Keratinocyte (primary cell): ENCODE results near the gene ERG.

ENCODE experiments used
- CTCF ChIP-seq, 3 experiments: IDR thresholded peaks in 1 of 3; conservative IDR thresholded peaks in 1 of 3; optimal IDR thresholded peaks in 1 of 3; 2 replicates in 2 of 3; 3 replicates in 1 of 3; pipeline versions ENCODE3 to v1.5.1; 2011; ENCODE audit warnings: low read length in 3 of 3, mild to moderate bottlenecking in 3 of 3, moderate library complexity in 2 of 3, control low read depth in 1 of 3, inconsistent platforms in 1 of 3; ENCODE audit not compliant: insufficient read depth in 2 of 3; ENCODE audit errors: extremely low read depth in 1 of 3
- EZH2 ChIP-seq: IDR thresholded peaks from one replicate; pipeline ENCODE4 v1.6.1; 2012; ENCODE audit warnings: inconsistent platforms, mild to moderate bottlenecking, low read length, moderate library complexity

- TF ChIP-seq CTCF (optimal IDR thresholded peaks at IDR 0.05 in 1 of 3, IDR thresholded peaks at IDR 0.05 in 1 of 3, conservative IDR thresholded peaks at IDR 0.05 in 1 of 3; ENCODE audit: extremely low read depth in 1 of 3, insufficient read depth in 2 of 3, low read length in 3 of 3) (no peak), EZH2 (no peak)
These were observed 32.8 kb upstream of the ERG start for GRCh38 chr21:38531039-38531541.
